Glomerular visceral epithelial cell (primary cell): ENCODE data around the gene ZFYVE16.
"Not testable (repeated sequence)": the region's sequence is repeated elsewhere in the genome, so short reads cannot be mapped to it uniquely, and the experiment has no call there.

ENCODE experiments used
- DNase-seq: peaks from one replicate; pipeline ENCODE4 v3.0.0-alpha.2; 2016; ENCODE audit errors: extremely low spot score

Gene ZFYVE16

DNA sequence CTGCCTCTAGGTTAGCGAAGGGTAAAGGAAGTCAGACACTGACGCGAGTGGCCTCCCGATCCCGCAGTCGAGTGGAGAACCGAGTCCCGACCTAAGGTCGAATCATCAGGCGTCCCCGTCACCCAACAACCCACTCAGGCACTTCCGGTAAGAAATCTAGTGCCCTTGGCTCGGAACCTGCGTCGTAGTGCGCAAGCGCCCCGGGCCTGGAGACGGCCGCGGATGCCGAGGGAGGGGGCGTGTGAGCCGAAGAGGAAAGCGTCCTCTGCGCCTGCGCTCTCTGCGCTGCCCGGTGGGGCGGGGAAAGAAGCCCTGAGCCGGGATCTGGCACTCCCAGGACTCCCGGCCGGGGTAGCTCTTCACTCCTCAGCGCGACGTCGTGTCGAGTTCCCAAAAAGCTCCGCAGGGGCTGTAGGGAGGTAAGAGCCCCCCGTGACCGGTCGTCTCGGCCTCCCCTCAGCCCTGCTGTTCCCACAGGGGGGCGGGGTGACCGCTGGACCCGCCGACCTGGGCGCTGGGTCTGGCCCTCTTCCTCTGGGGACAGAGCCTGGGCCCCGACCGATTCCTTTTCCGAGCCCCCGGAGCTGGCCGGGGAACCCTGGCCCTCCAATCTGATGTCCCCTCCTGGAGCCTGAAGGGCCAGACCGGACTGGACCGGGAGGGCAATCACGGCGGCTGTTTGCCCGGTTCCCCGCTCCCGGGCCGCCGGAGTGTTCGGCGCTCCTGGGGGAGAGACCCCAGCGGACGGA is at the start of gene ZFYVE16:
TSS of gene ZFYVE16 (plus strand) at position 330 of the 749 bp plus-strand sequence. CDS start 26,084 bp downstream, outside the sequence.
- DNase-seq = peak; percentile 99

DNA sequence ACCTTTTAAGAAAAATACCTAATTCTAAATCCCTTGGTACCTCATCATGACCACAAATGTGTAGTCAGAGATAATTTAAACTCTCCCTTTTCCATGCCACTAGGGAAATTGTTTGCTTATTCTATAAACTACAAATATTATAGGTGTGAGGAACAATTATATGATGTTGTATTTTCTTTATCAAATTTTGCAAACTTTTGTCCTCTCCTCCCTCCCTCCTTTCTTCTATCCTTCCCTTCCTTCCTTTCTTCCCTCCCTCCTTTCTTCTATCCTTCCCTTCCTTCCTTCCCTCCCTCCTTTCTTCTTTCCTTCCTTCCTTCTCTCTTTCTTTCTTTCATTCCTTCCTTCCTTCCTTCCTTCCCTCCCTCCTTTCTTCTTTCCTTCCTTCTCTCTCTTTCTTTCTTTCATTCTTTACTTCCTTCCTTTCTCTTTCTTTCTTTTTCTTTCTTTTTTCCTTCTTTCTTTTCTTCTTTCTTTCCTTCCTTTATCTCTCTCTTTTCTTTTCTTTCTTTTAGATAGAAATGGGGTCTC is 46.9 kb upstream of the ZFYVE16 start:
- no peak for DNase-seq

DNA sequence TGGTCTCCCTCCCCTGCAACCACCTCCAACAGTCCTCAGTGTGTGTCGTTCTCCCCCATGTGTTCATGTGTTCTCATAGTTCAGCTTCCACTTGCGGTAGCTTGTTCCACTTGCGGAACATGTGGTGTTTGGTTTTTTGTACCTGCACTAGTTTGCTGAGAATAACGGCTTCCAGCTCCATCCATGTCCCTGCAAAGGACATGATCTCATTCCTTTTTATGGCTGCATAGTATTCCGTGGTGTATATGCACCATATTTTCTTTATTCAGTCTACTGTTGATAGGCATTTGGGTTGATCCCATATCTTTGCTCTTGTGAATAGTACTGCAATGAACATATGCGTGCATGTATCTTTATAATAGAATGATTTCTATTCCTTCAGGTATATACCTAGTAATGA is 43.0 kb upstream of the ZFYVE16 start:
- DNase-seq = no peak

- no peak for DNase-seq
These were observed 39.0 kb upstream of the ZFYVE16 start for GRCh38 chr5:80368661-80369480.

- no peak for DNase-seq
These were observed 38.3 kb upstream of the ZFYVE16 start for GRCh38 chr5:80369521-80369920.

- DNase-seq = no peak
These were observed 37.5 kb upstream of the ZFYVE16 start for GRCh38 chr5:80370390-80370789.

GRCh38 chr5:80372780-80373179 is 35.1 kb upstream of the ZFYVE16 start:
- DNase-seq = no peak

DNA sequence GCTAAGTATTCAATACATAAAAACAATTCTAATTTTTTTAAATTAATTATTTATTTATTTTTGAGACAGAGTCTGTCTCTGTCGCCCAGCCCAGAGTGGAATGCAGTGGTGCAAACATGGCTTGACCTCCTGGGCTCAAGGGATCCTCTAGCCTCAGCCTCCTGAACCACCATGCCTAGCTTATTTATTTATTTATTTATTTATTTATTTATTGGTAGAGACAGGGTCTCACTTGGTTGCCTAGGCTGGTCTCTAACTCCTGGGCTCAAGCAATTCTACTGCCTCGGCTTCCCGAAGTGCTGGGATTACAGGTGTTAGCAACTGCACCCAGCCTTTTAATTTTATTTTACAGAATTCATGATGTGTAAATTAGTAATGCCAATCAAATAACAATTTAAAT is 33.7 kb upstream of the ZFYVE16 start:
- no peak for DNase-seq

GRCh38 chr5:80376557-80376956 is 31.3 kb upstream of the ZFYVE16 start:
- no peak for DNase-seq

DNA sequence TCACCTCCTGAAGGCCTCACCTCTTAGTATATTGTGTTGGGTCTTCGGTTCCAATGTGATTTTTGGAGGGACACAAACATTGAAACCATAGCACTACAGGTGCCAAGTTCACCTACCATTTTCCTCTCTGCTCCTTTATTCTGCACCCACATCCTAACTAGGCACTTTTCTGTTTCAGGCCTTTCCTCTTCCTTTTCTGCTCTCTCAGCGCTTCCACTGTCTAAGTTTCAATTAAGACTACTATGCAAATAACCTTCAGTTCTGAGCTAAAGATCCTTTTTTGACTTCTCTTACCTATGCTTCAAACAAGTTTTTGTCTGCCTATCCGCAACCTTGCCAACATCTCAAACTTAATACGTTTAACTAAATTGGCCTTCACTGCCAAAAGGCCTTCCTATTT is 25.4 kb upstream of the ZFYVE16 start:
- no peak for DNase-seq

- no peak for DNase-seq
These were observed 20.6 kb upstream of the ZFYVE16 start for GRCh38 chr5:80387063-80387768.

GRCh38 chr5:80389580-80389979 is 18.3 kb upstream of the ZFYVE16 start:
- no peak for DNase-seq

DNA sequence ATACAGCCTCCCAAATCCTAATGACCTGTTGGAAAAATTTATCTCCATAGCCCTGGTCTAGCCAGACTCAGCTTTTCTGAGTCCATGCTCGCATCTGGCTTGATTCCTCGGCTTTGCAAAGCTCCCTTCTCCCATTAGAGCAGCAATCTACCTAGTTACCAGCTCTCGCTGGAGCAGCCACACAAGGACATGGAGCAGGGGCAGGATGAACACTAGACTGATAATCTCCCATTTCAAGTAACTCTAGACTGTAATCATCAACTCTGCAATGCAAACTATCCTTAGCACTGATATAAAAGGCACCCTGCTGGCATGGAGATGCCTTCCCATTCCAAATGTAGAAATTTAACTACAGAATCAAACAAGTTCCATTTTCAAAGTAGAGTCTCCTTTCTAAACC is 17.5 kb upstream of the ZFYVE16 start:
- DNase-seq = not testable (repeated sequence)

- not testable (repeated sequence) for DNase-seq
These were observed 16.6 kb upstream of the ZFYVE16 start for GRCh38 chr5:80391267-80391666.

DNA sequence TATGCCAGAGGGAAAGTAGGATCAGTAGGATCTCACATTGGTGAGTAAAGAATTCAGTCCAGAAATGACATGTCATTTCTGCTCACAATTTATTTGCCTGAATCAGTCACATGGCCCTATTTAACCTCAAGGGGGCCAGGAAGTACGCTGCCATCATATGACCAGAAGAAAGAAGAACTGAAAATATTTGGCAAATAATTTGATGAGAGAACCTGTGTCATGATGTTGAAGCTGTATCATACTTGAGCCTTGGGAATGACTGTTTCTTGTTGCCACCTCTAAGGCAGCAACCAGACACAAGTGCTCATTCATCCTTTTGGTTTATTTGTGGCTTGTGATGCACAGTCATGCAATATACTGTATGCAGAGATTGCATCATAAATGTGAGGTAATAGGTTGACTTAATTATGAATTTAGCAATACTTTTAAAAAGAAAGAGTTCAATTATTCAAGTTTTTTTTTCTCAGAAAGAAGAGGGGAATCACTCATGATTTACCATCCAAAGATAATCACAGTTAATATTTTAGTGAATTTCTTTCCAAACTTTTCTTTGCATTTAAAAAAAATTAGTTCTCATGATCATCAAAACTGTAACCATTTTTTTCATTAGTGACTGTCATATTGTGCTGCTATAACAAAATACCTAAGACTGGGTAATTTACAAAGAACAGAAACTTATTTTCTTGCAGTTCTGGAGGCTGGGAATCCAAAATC is 8.2 kb upstream of the ZFYVE16 start:
- DNase-seq = no peak

DNA sequence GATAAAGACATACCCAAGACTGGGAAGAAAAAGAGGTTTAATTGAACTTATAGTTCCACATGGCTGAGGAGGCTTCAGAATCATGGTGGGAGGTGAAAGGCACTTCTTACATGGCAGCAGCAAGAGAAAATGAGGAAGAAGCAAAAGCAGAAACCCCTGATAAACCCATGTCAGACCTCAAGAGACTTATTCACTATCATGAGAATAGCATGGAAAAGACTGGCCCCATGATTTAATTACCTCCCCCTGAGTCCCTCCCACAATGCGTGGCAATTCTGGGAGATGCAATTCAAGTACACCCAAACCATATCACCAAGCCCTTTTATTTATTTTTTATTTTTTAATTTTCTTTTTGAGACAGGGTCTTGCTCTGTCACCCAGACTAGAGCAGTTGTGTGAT is 7.5 kb upstream of the ZFYVE16 start:
- DNase-seq = not testable (repeated sequence)

DNA sequence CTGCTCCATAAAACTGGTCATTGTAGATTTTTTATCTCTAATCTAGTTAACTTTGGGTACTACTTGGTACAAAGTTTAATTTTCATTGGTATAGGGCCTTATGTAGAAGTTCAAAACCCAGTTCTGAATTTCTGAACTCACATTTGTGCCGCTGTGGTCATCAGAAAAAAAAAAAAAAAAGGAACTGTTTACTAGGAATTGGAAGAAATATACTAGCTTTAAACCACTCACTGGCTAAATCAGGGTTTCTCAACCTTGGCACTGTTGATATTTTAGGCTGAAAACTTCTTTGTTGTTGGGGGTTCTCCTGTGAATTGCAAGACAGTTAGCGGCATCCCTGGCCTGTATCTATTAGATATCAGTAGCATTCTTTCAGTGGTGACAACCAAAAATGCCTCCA is 4.1 kb upstream of the ZFYVE16 start:
- no peak for DNase-seq

GRCh38 chr5:80406980-80407734 is 707 bp upstream of the ZFYVE16 start:
- DNase-seq = peak; percentile 12

DNA sequence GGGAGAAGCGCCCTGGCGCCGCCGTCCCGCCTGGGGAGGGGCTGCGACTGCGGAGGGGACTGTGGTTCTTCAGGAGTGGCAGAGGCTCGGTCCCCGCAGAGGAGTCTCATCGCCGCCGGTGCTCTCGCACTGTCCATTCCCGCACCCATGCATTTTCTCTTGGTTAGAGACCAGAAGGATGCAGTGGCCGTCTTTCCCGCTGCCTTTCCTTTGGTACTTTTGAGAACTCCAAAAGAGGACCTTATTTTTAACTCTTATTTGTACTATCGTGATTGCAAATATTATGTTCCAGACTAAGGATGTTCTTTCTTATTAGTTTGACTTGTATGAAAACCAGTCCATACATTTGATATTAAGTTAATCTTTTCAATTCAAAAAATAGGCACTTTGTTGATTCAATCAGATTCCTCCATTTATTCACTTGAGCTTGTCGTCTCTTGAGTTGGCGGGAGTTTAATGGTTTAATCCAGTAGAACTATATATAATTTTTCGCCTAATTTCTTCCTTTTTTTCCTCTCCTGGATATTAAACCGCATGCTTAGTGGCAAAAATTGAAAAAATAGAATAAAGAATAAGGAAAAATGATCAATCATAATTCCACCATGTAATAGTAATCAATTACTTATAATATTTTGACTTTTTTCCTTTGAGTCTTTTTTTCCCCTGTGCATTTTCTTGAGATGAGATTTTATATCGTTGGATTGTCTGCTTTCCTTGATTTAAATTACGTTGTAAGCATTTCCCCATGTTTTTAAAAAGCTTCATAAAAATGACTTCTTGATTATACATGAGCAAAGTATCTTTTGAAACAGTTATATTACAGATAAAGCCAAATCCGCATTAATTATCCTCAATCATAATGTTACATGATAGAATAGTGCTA is 861 bp downstream of the ZFYVE16 start:
- DNase-seq = peak; percentile 73
